HepG2 (cell line): ENCODE measurements around the gene PIWIL4. TPM values are rescaled to one million over a fixed set of nuclear protein-coding genes. Genes with fewer than 3 reads are reported as not detected.

Experiments used
- ATAC-seq: fragments of 200-7000 bp; cut with Tn5 transposase; 3 replicates; pipeline ENCODE4 v1.9.1; 2020; ENCODE audit warnings: mild to moderate bottlenecking, moderate library complexity
- BruUV-seq: library from RNA; stranded (reverse); fragments of 400-500 nt; replicated peaks from 2 replicates; lab custom pipeline; 2021; lab: Mats Ljungman, UMichigan
- CTCF ChIA-PET: fragments of 300-600 bp; formaldehyde crosslinking; extraction: SDS; loops from one replicate; lab custom pipeline; 2021; ENCODE audit warnings: low total read pairs, inconsistent platforms, low intra/inter-chr PET ratio; lab: Yijun Ruan, JAX
- POLR2A ChIA-PET: fragments of 350-600 bp; sonication (Branson Sonifier 250); formaldehyde crosslinking; loops from one replicate; lab custom pipeline; 2020; ENCODE audit warnings: antibody characterized with exemption, inconsistent platforms; lab: Yijun Ruan, JAX
- DNase-seq: peaks from one replicate; pipeline ENCODE4 v3.0.0-alpha.2; 2015; ENCODE audit warnings: low spot score
- FAIRE-seq: peaks from 3 replicates; lab custom pipeline; 2011; peaks lifted over from hg19 to GRCh38; lab: Jason Lieb, UNC
- H2AFZ ChIP-seq: one replicate; pipeline ENCODE4 v1.6.1; 2011; ENCODE audit warnings: low read length, inconsistent platforms
- H3K27ac ChIP-seq: fragments of 300-600 bp; 3 replicates; pipeline ENCODE4 v1.8.0; 2011; ENCODE audit warnings: mixed run types, mild to moderate bottlenecking, mixed read lengths, low read length, inconsistent platforms; ENCODE audit not compliant: insufficient read depth; ENCODE audit errors: extremely low read length
- H3K27me3 ChIP-seq, 2 experiments: fragments of 200-600 bp in 1 of 2; 2 replicates in 1 of 2; 3 replicates in 1 of 2; pipeline versions ENCODE4 v1.6.0 to v1.8.0; 2011; ENCODE audit warnings: low read length in 2 of 2, mild to moderate bottlenecking in 2 of 2, moderate library complexity in 2 of 2, inconsistent platforms in 1 of 2; ENCODE audit not compliant: insufficient read depth in 2 of 2, control insufficient read depth in 1 of 2
- H3K36me3 ChIP-seq, 2 experiments: fragments of 200-600 bp in 1 of 2; replicated peaks in 1 of 2; 2 replicates in 1 of 2; 3 replicates in 1 of 2; pipeline versions ENCODE4 v1.5.1 to v1.8.0; 2011; ENCODE audit warnings: low read length in 2 of 2, inconsistent platforms in 1 of 2; ENCODE audit not compliant: insufficient read depth in 2 of 2, control insufficient read depth in 1 of 2
- H3K4me1 ChIP-seq: 2 replicates; pipeline ENCODE4 v1.5.1; 2012; ENCODE audit warnings: low read length, inconsistent platforms; ENCODE audit not compliant: insufficient read depth
- H3K4me2 ChIP-seq: 2 replicates; pipeline ENCODE4 v1.6.0; 2011; ENCODE audit warnings: low read depth, low read length, inconsistent platforms
- H3K4me3 ChIP-seq, 3 experiments: fragments of 200-600 bp in 1 of 3; sonication (generic), shearing (Covaris generic) in 1 of 3; replicated peaks in 1 of 3; 2 replicates each; pipeline ENCODE4 v1.5.1; 2011 to 2016; ENCODE audit warnings: low read length in 3 of 3, inconsistent platforms in 2 of 3, low read depth in 2 of 3, mild to moderate bottlenecking in 2 of 3, control low read depth in 1 of 3, mixed read lengths in 1 of 3; ENCODE audit not compliant: insufficient read depth in 1 of 3
- H3K79me2 ChIP-seq: one replicate; pipeline ENCODE4 v1.6.1; 2011; ENCODE audit warnings: low read length, inconsistent platforms; ENCODE audit not compliant: insufficient read depth
- H3K9ac ChIP-seq: 2 replicates; pipeline ENCODE4 v1.6.0; 2011; ENCODE audit warnings: mild to moderate bottlenecking, low read depth, low read length, inconsistent platforms; ENCODE audit not compliant: insufficient read depth
- H3K9me3 ChIP-seq: 2 replicates; pipeline ENCODE4 v1.5.1; 2012; ENCODE audit warnings: mild to moderate bottlenecking, low read length
- H4K20me1 ChIP-seq: 2 replicates; pipeline ENCODE4 v1.6.0; 2011; ENCODE audit warnings: inconsistent platforms, mild to moderate bottlenecking, low read length, moderate library complexity; ENCODE audit not compliant: insufficient read depth
- PRPF4 ChIP-seq: fragments of 200-400 bp; formaldehyde crosslinking; IDR thresholded peaks from 2 replicates; pipeline ENCODE4 v1.6.1; 2016; ENCODE audit warnings: low read length, low read depth; ENCODE audit not compliant: poor library complexity, severe bottlenecking
- ZNF207 ChIP-seq: fragments of 450-650 bp; IDR thresholded peaks from 2 replicates; pipeline ENCODE4 v1.6.1; 2016; ENCODE audit warnings: antibody characterized with exemption, borderline replicate concordance
- ZNF605 ChIP-seq: sonication (generic); formaldehyde crosslinking; IDR thresholded peaks from 2 replicates; pipeline ENCODE4 v1.8.0; 2022; ENCODE audit warnings: mild to moderate bottlenecking, missing genetic modification reagents
- ZNF747 ChIP-seq: sonication (generic); formaldehyde crosslinking; IDR thresholded peaks from 2 replicates; pipeline ENCODE4 v1.8.1; 2023; ENCODE audit warnings: missing genetic modification reagents, mild to moderate bottlenecking, borderline replicate concordance
- WGBS: methylation state at CpG from one replicate; pipeline ENCODE4 v1.1.6; 2017; ENCODE audit warnings: low lambda C conversion rate; 5-methylcytosine and 5-hydroxymethylcytosine counted together
- in situ Hi-C: cut with HindIII; loops from 2 replicates; pipeline ENCODE4 v1.10.0; 2017; ENCODE audit warnings: low pct_unique_long_range_greater_than_20kb; ENCODE audit not compliant: extremely low pct_ligation_motif_present
- intact Hi-C: fragments of 100-400 bp; cut with micrococcal nuclease; formaldehyde crosslinking; loops from one replicate; pipeline ENCODE4 v1.10.0; 2022; ENCODE audit not compliant: unreplicated experiment
- polyA plus RNA-seq, 8 experiments: library from polyadenylated mRNA; depleted of rRNA in 3 of 8; stranded (reverse) in 7 of 8; unstranded in 1 of 8; fragments of >200 nt; fragmentation: Illumina TruSeq in 4 of 8; extraction: Trizol in 4 of 8; gene quantifications; 2 replicates each; pipeline versions ENCODE4 v1.2.1 to v1.2.3, GENCODE V29; 2011 to 2016; ENCODE audit warnings: low read depth in 4 of 8, missing spikeins in 1 of 8, mixed read lengths in 1 of 8; ENCODE audit not compliant: insufficient read depth in 1 of 8
- total RNA-seq, 5 experiments: library from RNA; depleted of rRNA; stranded (reverse); fragments of >200 nt; fragmentation: Illumina TruSeq; extraction: Trizol; gene quantifications; 2 replicates each; pipeline ENCODE4 v1.2.3, GENCODE V29; 2016; ENCODE audit warnings: low read depth in 1 of 5
- TF ChIP-seq, protein P1 (sequence below): IDR thresholded peaks from 2 replicates; pipeline ENCODE4 v1.6.1; 2016; ENCODE audit warnings: missing biosample characterization, missing genetic modification reagents, low read depth
- TF ChIP-seq, protein P2 (sequence below): sonication (generic); formaldehyde crosslinking; IDR thresholded peaks from 2 replicates; pipeline ENCODE4 v1.4.0; 2020; ENCODE audit warnings: mild to moderate bottlenecking, missing genetic modification reagents, borderline replicate concordance
- TF ChIP-seq, protein P3 (sequence below): sonication (generic); formaldehyde crosslinking; IDR thresholded peaks from 2 replicates; pipeline ENCODE4 v1.5.0; 2020; ENCODE audit warnings: missing genetic modification reagents, mild to moderate bottlenecking, borderline replicate concordance
- TF ChIP-seq, protein P4 (sequence below): IDR thresholded peaks from 2 replicates; pipeline ENCODE4 v1.6.1; 2012; ENCODE audit warnings: low read length, improper control_type of control experiment

Gene PIWIL4
- total and polyA plus RNA-seq, 2 of the 13 experiments (the other 11 are each of a cell fraction or from before 2014, with no cell fraction given): 0.08 TPM; not detected in 1

DNA sequence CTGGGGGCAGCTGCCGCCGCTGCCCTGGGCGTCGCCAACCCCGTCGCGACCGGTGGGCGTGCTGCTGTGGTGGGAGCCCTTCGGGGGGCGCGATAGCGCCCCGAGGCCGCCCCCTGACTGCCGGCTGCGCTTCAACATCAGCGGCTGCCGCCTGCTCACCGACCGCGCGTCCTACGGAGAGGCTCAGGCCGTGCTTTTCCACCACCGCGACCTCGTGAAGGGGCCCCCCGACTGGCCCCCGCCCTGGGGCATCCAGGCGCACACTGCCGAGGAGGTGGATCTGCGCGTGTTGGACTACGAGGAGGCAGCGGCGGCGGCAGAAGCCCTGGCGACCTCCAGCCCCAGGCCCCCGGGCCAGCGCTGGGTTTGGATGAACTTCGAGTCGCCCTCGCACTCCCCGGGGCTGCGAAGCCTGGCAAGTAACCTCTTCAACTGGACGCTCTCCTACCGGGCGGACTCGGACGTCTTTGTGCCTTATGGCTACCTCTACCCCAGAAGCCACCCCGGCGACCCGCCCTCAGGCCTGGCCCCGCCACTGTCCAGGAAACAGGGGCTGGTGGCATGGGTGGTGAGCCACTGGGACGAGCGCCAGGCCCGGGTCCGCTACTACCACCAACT, 22.4 kb upstream of the PIWIL4 start:
- no peak for DNase-seq
- no TSS peak for BruUV-seq

More for the DNA sequence above, 22.4 kb upstream of the PIWIL4 start:
- no peaks in the 10 kb centered on the region for H3K79me2 ChIP-seq
- no peak overlapping the region for H3K9ac ChIP-seq
- intact Hi-C loops (no loop called here), in situ Hi-C loops (no loop called here)
- no peak for FAIRE-seq
- peaks cover 0 to 3% of the 10 kb centered on the region in 2 experiments; a peak in 2 of 5 replicates for H3K27me3 ChIP-seq
- no peak overlapping the region for H3K27ac ChIP-seq
- peaks cover 5% of the 10 kb centered on the region; the same call in 1 of the 2 replicates for H3K4me1 ChIP-seq
- CTCF ChIA-PET: no interaction called here
- no peaks in the 10 kb centered on the region for H3K9me3 ChIP-seq
- no peaks in the 10 kb centered on the region for H3K36me3 ChIP-seq
- H4K20me1 ChIP-seq: no peaks in the 10 kb centered on the region
- H3K4me3 ChIP-seq: no peak overlapping the region; a peak in 2 of 6 replicates
- TF ChIP-seq ZNF605: no peak
- TF ChIP-seq, protein P1, sequence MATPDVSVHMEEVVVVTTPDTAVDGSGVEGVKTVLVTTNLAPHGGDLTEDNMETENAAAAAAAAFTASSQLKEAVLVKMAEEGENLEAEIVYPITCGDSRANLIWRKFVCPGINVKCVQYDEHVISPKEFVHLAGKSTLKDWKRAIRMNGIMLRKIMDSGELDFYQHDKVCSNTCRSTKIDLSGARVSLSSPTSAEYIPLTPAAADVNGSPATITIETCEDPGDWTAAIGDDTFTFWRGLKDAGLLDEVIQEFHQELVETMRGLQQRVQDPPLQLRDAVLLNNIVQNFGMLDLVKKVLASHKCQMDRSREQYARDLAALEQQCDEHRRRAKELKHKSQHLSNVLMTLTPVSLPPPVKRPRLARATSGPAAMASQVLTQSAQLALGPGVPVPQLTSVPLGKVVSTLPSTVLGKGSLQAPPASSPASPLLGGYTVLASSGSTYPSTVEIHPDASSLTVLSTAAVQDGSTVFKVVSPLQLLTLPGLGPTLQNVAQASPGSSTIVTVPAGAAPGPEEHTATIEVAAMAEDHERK (CRISPR knock-in tag): no peak
- TF ChIP-seq, protein P2, sequence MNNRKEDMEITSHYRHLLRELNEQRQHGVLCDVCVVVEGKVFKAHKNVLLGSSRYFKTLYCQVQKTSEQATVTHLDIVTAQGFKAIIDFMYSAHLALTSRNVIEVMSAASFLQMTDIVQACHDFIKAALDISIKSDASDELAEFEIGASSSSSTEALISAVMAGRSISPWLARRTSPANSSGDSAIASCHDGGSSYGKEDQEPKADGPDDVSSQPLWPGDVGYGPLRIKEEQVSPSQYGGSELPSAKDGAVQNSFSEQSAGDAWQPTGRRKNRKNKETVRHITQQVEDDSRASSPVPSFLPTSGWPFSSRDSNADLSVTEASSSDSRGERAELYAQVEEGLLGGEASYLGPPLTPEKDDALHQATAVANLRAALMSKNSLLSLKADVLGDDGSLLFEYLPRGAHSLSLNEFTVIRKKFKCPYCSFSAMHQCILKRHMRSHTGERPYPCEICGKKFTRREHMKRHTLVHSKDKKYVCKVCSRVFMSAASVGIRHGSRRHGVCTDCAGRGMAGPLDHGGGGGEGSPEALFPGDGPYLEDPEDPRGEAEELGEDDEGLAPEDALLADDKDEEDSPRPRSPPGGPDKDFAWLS (CRISPR knock-in tag): no peak
- no peak for TF ChIP-seq ZNF207
- TF ChIP-seq PRPF4: no peak
- TF ChIP-seq, protein P3, sequence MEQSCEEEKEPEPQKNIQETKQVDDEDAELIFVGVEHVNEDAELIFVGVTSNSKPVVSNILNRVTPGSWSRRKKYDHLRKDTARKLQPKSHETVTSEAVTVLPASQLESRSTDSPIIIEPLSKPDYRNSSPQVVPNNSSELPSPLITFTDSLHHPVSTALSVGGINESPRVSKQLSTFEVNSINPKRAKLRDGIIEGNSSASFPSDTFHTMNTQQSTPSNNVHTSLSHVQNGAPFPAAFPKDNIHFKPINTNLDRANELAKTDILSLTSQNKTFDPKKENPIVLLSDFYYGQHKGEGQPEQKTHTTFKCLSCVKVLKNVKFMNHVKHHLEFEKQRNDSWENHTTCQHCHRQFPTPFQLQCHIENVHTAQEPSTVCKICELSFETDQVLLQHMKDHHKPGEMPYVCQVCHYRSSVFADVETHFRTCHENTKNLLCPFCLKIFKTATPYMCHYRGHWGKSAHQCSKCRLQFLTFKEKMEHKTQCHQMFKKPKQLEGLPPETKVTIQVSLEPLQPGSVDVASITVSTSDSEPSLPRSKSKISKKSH (CRISPR knock-in tag): no peak
- TF ChIP-seq, protein P4, sequence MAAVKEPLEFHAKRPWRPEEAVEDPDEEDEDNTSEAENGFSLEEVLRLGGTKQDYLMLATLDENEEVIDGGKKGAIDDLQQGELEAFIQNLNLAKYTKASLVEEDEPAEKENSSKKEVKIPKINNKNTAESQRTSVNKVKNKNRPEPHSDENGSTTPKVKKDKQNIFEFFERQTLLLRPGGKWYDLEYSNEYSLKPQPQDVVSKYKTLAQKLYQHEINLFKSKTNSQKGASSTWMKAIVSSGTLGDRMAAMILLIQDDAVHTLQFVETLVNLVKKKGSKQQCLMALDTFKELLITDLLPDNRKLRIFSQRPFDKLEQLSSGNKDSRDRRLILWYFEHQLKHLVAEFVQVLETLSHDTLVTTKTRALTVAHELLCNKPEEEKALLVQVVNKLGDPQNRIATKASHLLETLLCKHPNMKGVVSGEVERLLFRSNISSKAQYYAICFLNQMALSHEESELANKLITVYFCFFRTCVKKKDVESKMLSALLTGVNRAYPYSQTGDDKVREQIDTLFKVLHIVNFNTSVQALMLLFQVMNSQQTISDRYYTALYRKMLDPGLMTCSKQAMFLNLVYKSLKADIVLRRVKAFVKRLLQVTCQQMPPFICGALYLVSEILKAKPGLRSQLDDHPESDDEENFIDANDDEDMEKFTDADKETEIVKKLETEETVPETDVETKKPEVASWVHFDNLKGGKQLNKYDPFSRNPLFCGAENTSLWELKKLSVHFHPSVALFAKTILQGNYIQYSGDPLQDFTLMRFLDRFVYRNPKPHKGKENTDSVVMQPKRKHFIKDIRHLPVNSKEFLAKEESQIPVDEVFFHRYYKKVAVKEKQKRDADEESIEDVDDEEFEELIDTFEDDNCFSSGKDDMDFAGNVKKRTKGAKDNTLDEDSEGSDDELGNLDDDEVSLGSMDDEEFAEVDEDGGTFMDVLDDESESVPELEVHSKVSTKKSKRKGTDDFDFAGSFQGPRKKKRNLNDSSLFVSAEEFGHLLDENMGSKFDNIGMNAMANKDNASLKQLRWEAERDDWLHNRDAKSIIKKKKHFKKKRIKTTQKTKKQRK: no peak
- no peak for TF ChIP-seq ZNF747
- TF ChIP-seq, all 625 proteins: peak for 0
- POLR2A ChIA-PET: interaction anchor here (0.6 kb wide), 1 partner anchor 963 kb away, joined by 3 read pairs; no protein-coding TSS in a partner anchor
- ATAC-seq: no peak
- Histone ChIP-seq H3K4me2 (peak overlapping the region; percentile 49), H2AFZ (no peak overlapping the region)
- 82% methylated on average over 24 of the region's 59 CpGs for WGBS
